Measurements from ENCODE around the gene SLC35A1. TPM values are rescaled to one million over a fixed set of nuclear protein-coding genes. Genes with fewer than 3 reads are reported as not detected.

The SLC35A1 gene
- total and polyA plus RNA-seq, 2 of the 8 experiments (the other 6 are each of a cell fraction or from before 2014, with no cell fraction given) = 4.7 to 9.2 TPM

DNA sequence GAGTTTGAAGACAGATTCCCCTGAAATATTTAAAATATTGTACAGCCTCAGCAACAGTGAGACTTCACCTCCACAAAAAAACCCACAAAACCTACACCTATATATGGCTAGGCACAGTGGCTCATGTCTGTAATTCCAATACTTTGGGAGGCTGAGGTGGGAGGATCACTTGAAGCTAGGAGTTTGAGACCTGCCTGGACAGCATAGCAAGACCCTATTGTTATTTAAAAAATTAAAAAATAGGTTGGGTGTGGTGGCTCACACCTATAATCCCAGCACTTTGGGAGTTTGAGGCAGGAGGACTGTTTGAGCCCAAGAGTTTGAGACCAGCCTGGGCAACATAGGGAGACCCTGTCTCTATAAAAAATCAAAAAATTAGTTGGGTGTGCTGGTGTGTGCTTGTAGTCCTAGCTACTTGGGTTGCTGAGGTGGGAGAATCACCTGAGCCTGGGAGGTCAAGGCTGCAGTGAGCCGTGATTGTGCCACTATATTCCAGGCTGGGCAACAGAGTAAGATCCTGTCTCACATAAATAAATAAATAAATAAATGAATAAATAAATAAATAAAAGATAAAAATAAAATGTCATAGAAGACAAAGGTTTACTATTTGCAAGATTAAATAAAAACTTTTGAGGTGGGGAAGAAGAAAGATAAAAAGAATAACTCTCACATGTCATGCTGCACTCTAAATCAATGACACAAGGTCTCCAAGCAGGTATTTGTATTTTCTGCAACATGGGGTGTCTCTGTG lies 65.9 kb downstream of the SLC35A1 start:
- Histone ChIP-seq H2AK5ac (ENCODE audit: low read depth, low read length) (no peak overlapping the region), H3K4me1 (replicated peaks in 1 of 4; ENCODE audit: control insufficient read depth in 3 of 4, insufficient read depth in 4 of 4, low read length in 3 of 4) (no peaks in the 10 kb centered on the region), H4K20me1 (replicated peaks in 1 of 2; ENCODE audit: control insufficient read depth in 1 of 2, insufficient read depth in 2 of 2, low read length in 2 of 2) (no peaks in the 10 kb centered on the region), H2BK120ac (replicated peaks; ENCODE audit: low read depth, low read length) (no peak overlapping the region), H3K4me2 (ENCODE audit: insufficient read depth in 1 of 2, low read depth in 2 of 2, low read length in 2 of 2) (no peak overlapping the region), H3K56ac (replicated peaks; ENCODE audit: insufficient read length, low read depth, low read length) (no peak overlapping the region), H3K79me1 (ENCODE audit: low read depth, low read length) (no peaks in the 10 kb centered on the region; the same call in 1 of the 2 replicates), H3K4me3 (ENCODE audit: extremely low read depth in 1 of 4, insufficient read depth in 2 of 4, low read depth in 3 of 4, low read length in 4 of 4) (no peak overlapping the region), H3K27ac (ENCODE audit: low read depth, low read length) (peak overlapping the region; percentile 24; the same call in 1 of the 2 replicates), H4K91ac (replicated peaks; ENCODE audit: insufficient read length, low read length) (no peak overlapping the region), H3K9ac (replicated peaks in 1 of 4; ENCODE audit: extremely low read depth in 1 of 4, low read depth in 3 of 4, low read length in 3 of 4) (no peak overlapping the region), H4K5ac (ENCODE audit: insufficient read length, low read depth, low read length) (no peak overlapping the region), H2BK12ac (ENCODE audit: low read depth, low read length) (no peak overlapping the region), H2BK5ac (ENCODE audit: low read depth, low read length) (no peak overlapping the region), H2BK20ac (ENCODE audit: low read length) (no peak overlapping the region), H3K36me3 (ENCODE audit: control insufficient read depth in 2 of 4, insufficient read depth in 4 of 4, low read length in 3 of 4) (peaks cover 0 to 46% (median 10%) of the 10 kb centered on the region in 4 experiments; a peak in 4 of 8 replicates), H4K8ac (ENCODE audit: extremely low read depth, insufficient read depth, low read length) (no peak overlapping the region), H3K9me3 (ENCODE audit: insufficient read depth in 2 of 2, low read depth in 1 of 2, low read length in 1 of 2) (no peaks in the 10 kb centered on the region), H3K4ac (replicated peaks; ENCODE audit: insufficient read length, low read depth, low read length) (no peak overlapping the region), H3K18ac (ENCODE audit: extremely low read depth, low read length) (no peak overlapping the region), H2AFZ (ENCODE audit: low read length) (no peak overlapping the region), H2BK15ac (ENCODE audit: low read length) (no peak overlapping the region), H3K14ac (ENCODE audit: insufficient read length) (no peak overlapping the region), H3K23me2 (ENCODE audit: low read depth, low read length) (no peaks in the 10 kb centered on the region), H3K79me2 (ENCODE audit: control insufficient read depth in 1 of 2, insufficient read depth in 2 of 2, low read length in 2 of 2) (no peaks in the 10 kb centered on the region), H3K23ac (ENCODE audit: insufficient read length) (no peak overlapping the region), H3K27me3 (replicated peaks in 1 of 4; ENCODE audit: control insufficient read depth in 3 of 4, extremely low read depth in 1 of 4, insufficient read depth in 3 of 4, low read length in 3 of 4) (no peaks in the 10 kb centered on the region)
- POLR2A ChIA-PET (ENCODE audit: partially characterized antibody) = no interaction called here
- peak; percentile 66; the same call in 1 of the 2 replicates for TF ChIP-seq KDM1A (IDR thresholded peaks at IDR 0.05; ENCODE audit: borderline replicate concordance, low read length)
- no peak for TF ChIP-seq CHD2 (IDR thresholded peaks at IDR 0.05; ENCODE audit: low read length)
- CTCF ChIA-PET (ENCODE audit: partially characterized antibody) = no interaction called here
- FAIRE-seq (no peak), DNase-seq (ENCODE audit: low read depth in 1 of 2, low spot score in 2 of 2) (no peak)
- 94% methylated on average over 1 of the region's 1 CpG; no CpG with 5 or more reads in 1 of the 2 experiments for WGBS, 2 experiments (ENCODE audit: extremely low coverage in 1 of 2, insufficient coverage in 1 of 2, insufficient read length in 1 of 2, insufficient replicate concordance in 2 of 2, low coverage in 1 of 2, low lambda C conversion rate in 2 of 2, missing lambda C conversion rate in 1 of 2)

Measured in H1 (cell line).